HG03097 (cell line): ENCODE data around the gene GRWD1.
A peak's percentile ranks its signal among the peaks of the same experiment; 100 is the strongest.

Source experiments
- ATAC-seq: cut with Tn5 transposase; IDR thresholded peaks from one replicate; pipeline ENCODE4 v1.9.1; 2021; ENCODE audit not compliant: unreplicated experiment, low FRiP score

The GRWD1 gene

DNA sequence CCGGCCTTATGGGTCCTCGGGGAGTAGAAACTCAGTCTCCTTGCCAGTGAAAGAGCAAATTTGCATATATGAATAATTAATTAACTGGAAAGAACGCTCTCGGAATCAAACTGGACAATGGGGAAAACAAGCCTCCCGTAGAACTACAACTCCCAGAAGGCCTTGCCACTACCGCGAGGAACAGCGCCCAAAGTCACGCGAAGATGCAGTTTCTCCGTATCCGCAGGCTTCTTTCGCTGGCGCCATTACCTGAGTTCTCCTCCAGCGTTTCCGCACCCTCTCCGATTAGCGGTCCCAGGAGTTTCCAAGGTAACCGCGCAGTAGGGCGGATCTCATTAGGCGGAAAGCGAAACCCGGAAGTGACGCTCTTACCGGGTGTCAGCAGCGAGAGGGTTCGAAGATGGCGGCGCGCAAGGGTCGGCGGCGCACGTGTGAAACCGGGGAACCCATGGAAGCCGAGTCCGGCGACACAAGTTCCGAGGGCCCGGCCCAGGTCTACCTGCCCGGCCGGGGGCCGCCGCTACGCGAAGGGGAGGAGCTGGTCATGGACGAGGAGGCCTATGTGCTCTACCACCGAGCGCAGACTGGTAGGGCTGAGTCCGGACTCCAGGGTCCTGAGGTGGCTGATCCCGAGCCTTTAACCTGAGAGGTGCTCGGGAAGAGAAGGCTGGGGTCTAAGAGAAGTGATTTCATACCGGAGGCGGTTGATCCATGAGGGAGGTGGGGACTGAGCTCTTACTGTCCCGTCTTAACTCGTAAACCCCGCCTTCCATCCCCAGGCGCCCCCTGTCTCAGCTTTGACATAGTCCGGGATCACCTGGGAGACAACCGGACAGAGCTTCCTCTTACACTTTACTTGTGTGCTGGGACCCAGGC, at the start of gene GRWD1:
GRWD1 (plus strand) TSS at position 378 of the 876 bp plus-strand sequence; CDS start at position 401, 23 bp downstream.
- peak; percentile 85 for ATAC-seq

GRCh38 chr19:48396016-48396823, 49.6 kb upstream of the GRWD1 start:
- no peak for ATAC-seq

DNA sequence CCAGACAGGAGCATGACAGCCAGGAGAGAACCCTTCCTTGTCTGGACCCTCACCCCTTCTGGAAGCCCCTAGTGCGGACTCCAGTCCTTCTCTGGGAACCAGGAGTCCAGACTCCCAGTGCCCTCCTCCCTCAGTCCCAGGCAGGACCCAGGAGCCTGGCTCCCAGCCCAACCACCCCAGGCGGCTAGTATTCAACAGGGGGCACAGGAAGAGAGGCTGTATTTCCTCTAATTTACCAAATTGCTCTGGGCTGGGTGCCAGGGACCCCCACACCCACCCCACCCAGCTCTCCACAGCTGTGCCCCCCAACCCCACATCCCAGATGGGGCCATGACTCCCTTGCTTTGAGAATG, 49.0 kb upstream of the GRWD1 start:
- no peak for ATAC-seq

GRCh38 chr19:48397263-48398101, 48.3 kb upstream of the GRWD1 start:
- ATAC-seq = no peak

DNA sequence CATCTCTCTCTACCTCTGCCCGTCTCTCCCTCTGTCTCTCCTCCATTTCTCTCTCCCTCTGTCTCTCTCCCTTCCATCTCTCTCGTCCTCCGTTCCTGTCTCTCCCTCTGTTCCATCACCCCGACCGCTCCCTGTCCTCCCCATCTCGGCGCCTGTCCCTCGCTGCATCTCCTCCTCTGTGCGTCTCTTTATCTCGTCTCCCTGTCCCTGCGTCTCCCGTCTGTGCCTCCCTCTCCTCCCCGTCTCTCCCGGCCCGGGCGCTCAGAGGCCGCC, 47.7 kb upstream of the GRWD1 start:
- no peak for ATAC-seq

DNA sequence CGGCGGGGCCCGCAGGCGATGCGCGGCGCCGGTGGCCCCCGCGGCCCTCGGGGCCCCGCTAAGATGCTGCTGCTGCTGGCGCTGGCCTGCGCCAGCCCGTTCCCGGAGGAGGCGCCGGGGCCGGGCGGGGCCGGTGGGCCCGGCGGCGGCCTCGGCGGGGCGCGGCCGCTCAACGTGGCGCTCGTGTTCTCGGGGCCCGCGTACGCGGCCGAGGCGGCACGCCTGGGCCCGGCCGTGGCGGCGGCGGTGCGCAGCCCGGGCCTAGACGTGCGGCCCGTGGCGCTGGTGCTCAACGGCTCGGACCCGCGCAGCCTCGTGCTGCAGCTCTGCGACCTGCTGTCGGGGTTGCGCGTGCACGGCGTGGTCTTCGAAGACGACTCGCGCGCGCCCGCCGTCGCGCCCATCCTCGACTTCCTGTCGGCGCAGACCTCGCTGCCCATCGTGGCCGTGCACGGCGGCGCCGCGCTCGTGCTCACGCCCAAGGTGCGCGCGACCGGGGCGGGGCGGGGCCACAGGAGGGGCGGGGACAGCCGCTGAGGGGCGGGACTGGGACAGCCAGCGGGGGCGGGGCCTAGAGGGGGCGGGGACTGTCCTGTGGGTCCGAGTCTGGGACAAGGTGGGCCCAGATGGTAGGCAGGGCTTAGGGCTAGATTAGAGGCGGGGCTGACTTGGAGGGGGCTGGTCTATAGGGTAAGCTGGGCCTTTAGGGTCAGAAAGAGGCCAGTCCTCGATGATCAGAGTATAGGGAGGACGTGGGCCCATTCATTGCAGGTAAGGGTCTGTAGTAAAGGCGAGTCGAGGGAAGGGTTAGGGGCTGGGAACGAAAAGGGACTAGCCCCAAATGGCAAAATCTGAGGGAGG, 47.2 kb upstream of the GRWD1 start:
- no peak for ATAC-seq

DNA sequence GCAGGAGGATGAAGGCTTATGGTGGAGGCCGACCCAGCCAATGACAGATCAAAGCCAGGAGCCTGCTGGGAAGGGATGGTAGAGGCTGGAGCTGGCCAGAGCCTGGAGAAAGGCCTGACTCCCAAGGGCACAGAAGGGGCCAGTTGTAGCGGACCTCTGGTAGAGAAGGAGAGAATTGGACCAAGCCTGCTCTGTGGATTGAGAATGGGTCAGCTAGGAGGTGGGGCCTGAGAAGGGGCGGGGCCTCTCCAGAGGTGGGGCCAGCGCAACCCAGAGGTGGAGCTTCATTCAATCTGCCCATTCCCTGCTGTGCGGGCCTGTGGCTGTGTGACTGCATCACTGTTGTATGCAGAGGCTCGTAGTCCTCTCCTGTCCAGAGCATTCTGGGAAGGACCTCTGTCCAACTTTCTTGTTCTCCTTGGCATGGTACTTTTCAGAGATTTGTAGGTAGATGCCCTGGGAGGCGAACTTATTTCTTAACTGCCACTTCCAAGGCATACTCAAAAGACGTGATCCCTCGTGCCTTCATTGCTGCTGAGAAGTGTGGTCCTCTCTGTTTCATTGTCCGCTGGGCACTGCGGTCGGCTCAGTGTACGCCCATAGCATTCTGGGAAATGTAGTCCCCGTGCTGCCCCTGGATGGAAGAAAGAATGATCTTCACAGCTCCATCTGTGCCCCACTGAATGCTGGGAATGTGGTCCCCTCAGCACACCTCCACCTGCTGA, 45.6 kb upstream of the GRWD1 start:
- no peak for ATAC-seq

DNA sequence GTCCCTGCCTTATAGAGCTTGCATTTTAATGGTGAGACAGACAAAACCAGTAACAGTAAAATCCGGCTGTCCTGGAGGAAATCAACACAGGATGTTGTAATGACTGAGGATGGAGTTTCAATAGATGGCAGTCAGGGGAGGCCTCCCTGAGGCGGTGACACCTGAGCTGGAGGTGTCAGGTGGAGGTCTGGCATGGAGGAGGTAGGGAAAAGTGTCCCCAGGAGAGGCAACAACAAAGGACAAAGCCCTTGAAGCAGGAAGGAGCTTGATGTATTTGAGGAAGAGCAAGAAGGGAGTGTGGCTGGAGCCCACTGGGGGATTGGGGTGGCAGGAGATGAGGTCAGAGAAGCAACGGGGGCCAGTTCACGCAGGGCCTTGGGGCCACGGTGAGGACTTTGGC, 44.5 kb upstream of the GRWD1 start:
- ATAC-seq = no peak

GRCh38 chr19:48403606-48404005, 42.2 kb upstream of the GRWD1 start:
- ATAC-seq = no peak

GRCh38 chr19:48405010-48405659, 40.6 kb upstream of the GRWD1 start:
- no peak for ATAC-seq

DNA sequence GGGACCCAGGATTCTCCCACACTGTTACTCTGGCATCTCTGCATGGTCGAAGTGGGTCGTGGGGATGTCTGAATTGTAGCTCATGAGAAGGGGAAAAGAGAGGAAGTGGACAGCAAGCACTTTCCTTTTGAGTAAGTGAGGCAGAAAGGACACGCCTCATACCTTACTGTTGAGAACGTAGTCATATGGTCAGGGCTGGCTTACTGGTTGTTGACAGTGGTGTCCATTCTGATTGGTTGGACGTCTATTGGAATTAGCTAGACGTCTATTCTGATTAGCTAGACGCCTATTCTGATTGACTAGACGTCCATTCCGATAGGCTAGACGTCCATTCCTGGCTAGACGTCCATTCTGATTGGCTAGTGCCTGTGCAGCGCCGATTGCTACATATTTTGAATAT, 39.9 kb upstream of the GRWD1 start:
- ATAC-seq = no peak

DNA sequence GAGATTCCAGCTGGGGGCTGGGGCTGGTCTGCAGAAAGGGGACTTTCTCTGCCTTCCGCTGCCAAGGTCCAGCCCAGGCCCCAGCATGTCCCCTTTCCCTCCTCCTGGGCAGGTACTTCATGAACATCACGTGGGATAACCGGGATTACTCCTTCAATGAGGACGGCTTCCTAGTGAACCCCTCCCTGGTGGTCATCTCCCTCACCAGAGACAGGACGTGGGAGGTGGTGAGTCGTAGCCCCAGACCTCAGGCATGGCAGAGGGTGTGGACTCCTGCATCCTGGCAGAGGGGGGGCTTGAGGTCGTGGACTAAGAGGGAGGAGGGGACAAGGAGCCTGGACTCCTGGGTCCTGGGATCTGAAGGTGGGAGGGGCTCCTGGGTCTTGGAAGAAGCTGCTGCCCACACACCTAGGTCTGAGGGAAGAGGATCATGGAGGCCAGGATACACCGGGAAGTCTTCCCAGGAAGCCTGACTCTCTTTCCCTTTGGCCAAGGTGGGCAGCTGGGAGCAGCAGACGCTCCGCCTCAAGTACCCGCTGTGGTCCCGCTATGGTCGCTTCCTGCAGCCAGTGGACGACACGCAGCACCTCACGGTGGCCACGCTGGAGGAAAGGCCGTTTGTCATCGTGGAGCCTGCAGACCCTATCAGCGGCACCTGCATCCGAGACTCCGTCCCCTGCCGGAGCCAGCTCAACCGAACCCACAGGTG, 31.8 kb upstream of the GRWD1 start:
- no peak for ATAC-seq

DNA sequence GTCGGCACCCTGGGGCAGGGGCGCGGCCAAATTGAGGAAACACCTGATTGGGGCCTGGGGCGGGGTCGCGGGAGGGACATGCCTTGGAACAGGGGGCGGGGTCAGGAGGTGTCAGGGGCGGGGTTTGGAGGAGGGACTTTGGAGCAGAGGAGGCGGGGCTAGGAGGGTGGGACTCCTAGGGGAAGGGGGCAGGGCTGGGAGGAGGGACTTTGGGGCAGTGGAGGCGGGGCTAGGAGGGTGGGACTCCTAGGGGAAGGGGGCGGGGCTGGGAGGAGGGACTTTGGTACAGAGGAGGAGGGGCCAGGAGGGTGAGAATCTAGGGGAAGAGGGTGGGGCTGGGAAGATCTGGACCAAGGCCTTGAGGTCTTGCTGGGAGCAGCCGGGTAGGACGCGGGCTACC, 30.4 kb upstream of the GRWD1 start:
- ATAC-seq = no peak

GRCh38 chr19:48415806-48416221, 30.0 kb upstream of the GRWD1 start:
- no peak for ATAC-seq

GRCh38 chr19:48417421-48417820, 28.4 kb upstream of the GRWD1 start:
- ATAC-seq = no peak

DNA sequence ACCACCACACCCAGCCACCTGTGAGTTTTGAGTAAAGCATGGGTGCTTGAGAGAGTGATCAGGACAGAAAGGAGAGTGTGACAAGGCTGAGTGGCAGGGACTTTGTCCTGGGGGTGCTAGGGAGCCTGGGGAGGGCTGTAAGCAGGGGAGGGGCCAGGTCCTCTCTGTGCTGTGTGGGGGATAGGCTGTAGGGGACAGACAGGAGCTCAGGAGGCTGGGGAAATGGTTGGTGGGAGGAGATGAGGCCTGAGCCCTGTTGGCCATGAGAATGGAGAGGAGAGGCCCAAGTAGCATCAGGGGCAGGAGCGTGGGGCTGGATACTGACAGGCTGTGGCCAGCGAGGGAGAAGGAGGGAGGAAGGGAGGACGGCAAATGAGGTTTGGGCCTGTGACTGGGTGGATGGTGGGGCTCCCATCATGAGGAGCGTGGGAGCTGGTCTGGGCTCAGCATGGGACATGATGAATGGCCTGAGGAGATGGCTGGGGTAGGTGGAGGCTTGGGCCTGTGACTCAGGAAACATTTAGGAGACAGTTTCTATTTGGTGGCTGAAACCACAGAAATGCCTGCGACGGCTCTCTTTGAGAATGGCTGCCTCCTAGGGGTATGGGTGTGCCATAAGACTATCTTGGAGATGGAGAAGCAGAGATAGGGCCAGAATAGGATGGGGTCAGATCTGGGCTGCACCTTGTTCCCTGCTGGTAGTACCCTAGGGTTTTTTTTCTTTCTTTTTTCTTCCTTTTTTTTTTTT, 27.3 kb upstream of the GRWD1 start:
- ATAC-seq = no peak

- peak; percentile 53 for ATAC-seq
These were observed 26.4 kb upstream of the GRWD1 start for GRCh38 chr19:48419158-48419920.
